Liver (tissue), 9 donors: ENCODE results near the gene ST7L. TPM values are rescaled to one million over a fixed set of nuclear protein-coding genes. Genes with fewer than 3 reads are reported as not detected.

ENCODE experiments used
- DNase-seq: peaks from one replicate; pipeline ENCODE4 v3.0.0-alpha.2; 2017; ENCODE audit warnings: low spot score
- H3K27ac ChIP-seq, 2 donors: one replicate each; pipeline ENCODE4 v1.7.0; 2013; ENCODE audit warnings: inconsistent platforms in 2 of 2, low read length in 2 of 2, control low read depth in 1 of 2, low read depth in 1 of 2, mild to moderate bottlenecking in 1 of 2
- H3K27me3 ChIP-seq, 4 donors: one replicate each; pipeline versions ENCODE4 v1.6.1 to v1.7.0; 2013; ENCODE audit warnings: low read length in 3 of 4, inconsistent platforms in 1 of 4, mild to moderate bottlenecking in 1 of 4, moderate library complexity in 1 of 4; ENCODE audit not compliant: control insufficient read depth in 4 of 4, insufficient read depth in 4 of 4
- H3K36me3 ChIP-seq, 4 donors: one replicate each; pipeline versions ENCODE4 v1.6.1 to v1.7.0; 2013; ENCODE audit warnings: low read length in 3 of 4, mild to moderate bottlenecking in 3 of 4, low read depth in 1 of 4, moderate library complexity in 1 of 4; ENCODE audit not compliant: control insufficient read depth in 4 of 4, insufficient read depth in 3 of 4
- H3K4me1 ChIP-seq, 4 donors: one replicate each; pipeline versions ENCODE4 v1.6.1 to v1.7.0; 2013; ENCODE audit warnings: low read length in 3 of 4, mild to moderate bottlenecking in 3 of 4, moderate library complexity in 1 of 4; ENCODE audit not compliant: control insufficient read depth in 4 of 4, insufficient read depth in 4 of 4
- H3K4me3 ChIP-seq, 3 donors: one replicate each; pipeline versions ENCODE4 v1.6.1 to v1.7.0; 2013; ENCODE audit warnings: low read length in 3 of 3, control low read depth in 1 of 3, low read depth in 1 of 3, mild to moderate bottlenecking in 1 of 3
- H3K9ac ChIP-seq, 2 donors: one replicate each; pipeline ENCODE4 v1.7.0; 2013; ENCODE audit warnings: low read length in 2 of 2, mild to moderate bottlenecking in 2 of 2, moderate library complexity in 2 of 2, control low read depth in 1 of 2, low read depth in 1 of 2
- H3K9me3 ChIP-seq, 4 donors: one replicate each; pipeline versions ENCODE4 v1.6.1 to v1.7.0; 2013; ENCODE audit warnings: low read length in 3 of 4; ENCODE audit not compliant: control insufficient read depth in 4 of 4
- ATF3 ChIP-seq: IDR thresholded peaks from 2 replicates; pipeline ENCODE4 v1.6.1; 2016; ENCODE audit warnings: antibody characterized with exemption
- EGR1 ChIP-seq, 2 donors: IDR thresholded peaks; 2 replicates each; pipeline ENCODE4 v1.6.1; 2016 to 2018; ENCODE audit warnings: antibody characterized with exemption in 2 of 2, low read depth in 2 of 2
- FOXA1 ChIP-seq: IDR thresholded peaks from 2 replicates; pipeline ENCODE4 v1.6.1; 2016; ENCODE audit warnings: antibody characterized with exemption
- FOXA2 ChIP-seq: IDR thresholded peaks from 2 replicates; pipeline ENCODE4 v1.6.1; 2016; ENCODE audit warnings: antibody characterized with exemption
- GABPA ChIP-seq, 2 donors: IDR thresholded peaks in 1 of 2; conservative IDR thresholded peaks in 1 of 2; 2 replicates each; pipeline ENCODE4 v1.6.1; 2016; ENCODE audit warnings: antibody characterized with exemption in 2 of 2, mild to moderate bottlenecking in 1 of 2, moderate library complexity in 1 of 2
- HNF4A ChIP-seq, 2 donors: conservative IDR thresholded peaks; 2 replicates each; pipeline ENCODE4 v1.6.1; 2016; ENCODE audit warnings: antibody characterized with exemption in 2 of 2, mild to moderate bottlenecking in 2 of 2
- HNF4G ChIP-seq: IDR thresholded peaks from 2 replicates; pipeline ENCODE4 v1.6.1; 2016; ENCODE audit warnings: antibody characterized with exemption
- JUND ChIP-seq, 2 donors: IDR thresholded peaks; 2 replicates each; pipeline ENCODE4 v1.6.1; 2016; ENCODE audit warnings: antibody characterized with exemption in 2 of 2
- MAX ChIP-seq: IDR thresholded peaks from 2 replicates; pipeline ENCODE4 v1.6.1; 2016; ENCODE audit warnings: antibody characterized with exemption
- NR2F2 ChIP-seq: IDR thresholded peaks from 2 replicates; pipeline ENCODE4 v1.6.1; 2016; ENCODE audit warnings: antibody characterized with exemption
- RAD21 ChIP-seq, 2 donors: IDR thresholded peaks; 2 replicates each; pipeline ENCODE4 v1.6.1; 2016; ENCODE audit warnings: antibody characterized with exemption in 2 of 2, mild to moderate bottlenecking in 2 of 2
- REST ChIP-seq: IDR thresholded peaks from 2 replicates; pipeline ENCODE4 v1.6.1; 2016; ENCODE audit warnings: antibody characterized with exemption, mild to moderate bottlenecking
- SP1 ChIP-seq: IDR thresholded peaks from 2 replicates; pipeline ENCODE4 v1.6.1; 2018; ENCODE audit warnings: antibody characterized with exemption, mild to moderate bottlenecking
- TAF1 ChIP-seq: conservative IDR thresholded peaks from 2 replicates; pipeline ENCODE4 v1.6.1; 2016; ENCODE audit warnings: antibody characterized with exemption, mild to moderate bottlenecking
- ZBTB33 ChIP-seq: IDR thresholded peaks from 2 replicates; pipeline ENCODE4 v1.6.1; 2016; ENCODE audit warnings: antibody characterized with exemption
- WGBS: extraction: QIAGEN DNeasy Blood & Tissue Kit; methylation state at CpG from one replicate; pipeline ENCODE4 v1.1.7; 2013; 5-methylcytosine and 5-hydroxymethylcytosine counted together
- polyA plus RNA-seq, 2 donors: library from polyadenylated mRNA; stranded (reverse) in 1 of 2; unstranded in 1 of 2; fragments of 200-250 nt in 1 of 2; fragments of >200 nt in 1 of 2; fragmentation: Nextera tagmentation in 1 of 2; extraction: Ambion mirVana in 1 of 2; gene quantifications; one replicate each; pipeline versions ENCODE4 v1.2.1 to v1.2.3, GENCODE V29; 2013 to 2015
- total RNA-seq, 2 donors: library from RNA; depleted of rRNA; stranded (reverse); fragments of >200 nt; gene quantifications; one replicate each; pipeline ENCODE4 v1.2.3, GENCODE V29; 2014
- donor health status: healthy.
- donor health status: healthy.
- donor health status: healthy.
- donor health status: healthy.
- donor health status: healthy.

The ST7L gene
- total and polyA plus RNA-seq, 4 donors = 4.9 to 13.6 (median 9.5) TPM

- TF ChIP-seq REST = no peak
- TF ChIP-seq EGR1 (IDR thresholded peaks at IDR 0.05; ENCODE audit: low read depth in 2 of 2) = no peak
- no peak for TF ChIP-seq GABPA (IDR thresholded peaks at IDR 0.05 in 1 of 2, conservative IDR thresholded peaks at IDR 0.05 in 1 of 2)
- TF ChIP-seq FOXA1 = no peak
- no peak for TF ChIP-seq RAD21 (IDR thresholded peaks at IDR 0.05)
- no peak for TF ChIP-seq MAX
- no peak for TF ChIP-seq ATF3
- TF ChIP-seq SP1 = no peak
- no peak for TF ChIP-seq JUND (IDR thresholded peaks at IDR 0.05)
- TF ChIP-seq TAF1 = no peak
- no peak for DNase-seq
- no peaks in the 10 kb centered on the region for H3K4me1 ChIP-seq
- H3K36me3 ChIP-seq = peaks cover 0 to 14% (median 6%) of the 10 kb centered on the region in 4 donors
- H3K9me3 ChIP-seq = no peaks in the 10 kb centered on the region
- no peak overlapping the region for H3K9ac ChIP-seq
- WGBS = 92% methylated on average over 9 of the region's 9 CpGs
- H3K4me3 ChIP-seq = no peak overlapping the region
- no peak overlapping the region for H3K27ac ChIP-seq
- H3K27me3 ChIP-seq = no peaks in the 10 kb centered on the region
Observed at GRCh38 chr1:112542206-112542973, 76.6 kb downstream of the ST7L start.

- H3K27ac ChIP-seq = no peak overlapping the region
- no peak overlapping the region for H3K9ac ChIP-seq
- peaks cover 0 to 14% (median 6%) of the 10 kb centered on the region in 4 donors for H3K36me3 ChIP-seq
- H3K9me3 ChIP-seq = no peaks in the 10 kb centered on the region
- no peak overlapping the region for H3K4me3 ChIP-seq
- no peak for DNase-seq
- H3K27me3 ChIP-seq = no peaks in the 10 kb centered on the region
- WGBS = 98% methylated on average over 1 of the region's 1 CpG
- TF ChIP-seq HNF4G = no peak
- TF ChIP-seq GABPA (IDR thresholded peaks at IDR 0.05 in 1 of 2, conservative IDR thresholded peaks at IDR 0.05 in 1 of 2) = no peak
- TF ChIP-seq ATF3 = no peak
- no peak for TF ChIP-seq TAF1
- no peak for TF ChIP-seq NR2F2
- no peak for TF ChIP-seq ZBTB33
- no peak for TF ChIP-seq FOXA2
- no peak for TF ChIP-seq JUND (IDR thresholded peaks at IDR 0.05)
- no peak for TF ChIP-seq REST
- no peak for TF ChIP-seq RAD21 (IDR thresholded peaks at IDR 0.05)
- no peak for TF ChIP-seq HNF4A (conservative IDR thresholded peaks at IDR 0.05)
- no peaks in the 10 kb centered on the region for H3K4me1 ChIP-seq
Observed at GRCh38 chr1:112541299-112541698, 77.6 kb downstream of the ST7L start.
